GM12875 (cell line): ENCODE data around the gene GPR173.

ENCODE experiments used
- H3K4me3 ChIP-seq: one replicate; pipeline ENCODE4 v1.5.1; 2011; ENCODE audit warnings: low read depth, low read length, control low read depth
- TF ChIP-seq, protein P1 (sequence below): IDR thresholded peaks from 2 replicates; pipeline ENCODE4 v1.5.1; 2011; ENCODE audit warnings: low read depth, mild to moderate bottlenecking, control low read depth, inconsistent platforms, low read length, moderate library complexity, borderline replicate concordance; ENCODE audit not compliant: insufficient read depth

The GPR173 gene

DNA sequence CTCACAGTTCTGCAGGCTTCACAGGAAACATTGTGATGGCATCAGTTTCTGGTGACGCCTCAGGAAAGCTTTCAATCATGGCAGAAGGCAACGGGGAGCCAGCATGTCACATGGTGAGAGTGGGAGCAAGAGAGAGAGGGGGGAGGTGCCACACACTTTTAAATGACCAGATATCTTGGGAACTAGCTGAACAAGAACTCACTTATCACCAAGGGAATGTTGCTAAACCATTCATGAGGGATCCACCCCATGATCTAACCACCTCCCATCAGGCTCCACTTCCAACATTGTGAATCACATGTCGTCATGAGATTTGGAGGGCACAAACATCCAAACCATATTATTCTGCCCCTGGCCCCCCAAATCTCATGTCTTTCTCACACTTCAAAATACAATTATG lies 43.3 kb upstream of the GPR173 start:
- TF ChIP-seq, protein P1, sequence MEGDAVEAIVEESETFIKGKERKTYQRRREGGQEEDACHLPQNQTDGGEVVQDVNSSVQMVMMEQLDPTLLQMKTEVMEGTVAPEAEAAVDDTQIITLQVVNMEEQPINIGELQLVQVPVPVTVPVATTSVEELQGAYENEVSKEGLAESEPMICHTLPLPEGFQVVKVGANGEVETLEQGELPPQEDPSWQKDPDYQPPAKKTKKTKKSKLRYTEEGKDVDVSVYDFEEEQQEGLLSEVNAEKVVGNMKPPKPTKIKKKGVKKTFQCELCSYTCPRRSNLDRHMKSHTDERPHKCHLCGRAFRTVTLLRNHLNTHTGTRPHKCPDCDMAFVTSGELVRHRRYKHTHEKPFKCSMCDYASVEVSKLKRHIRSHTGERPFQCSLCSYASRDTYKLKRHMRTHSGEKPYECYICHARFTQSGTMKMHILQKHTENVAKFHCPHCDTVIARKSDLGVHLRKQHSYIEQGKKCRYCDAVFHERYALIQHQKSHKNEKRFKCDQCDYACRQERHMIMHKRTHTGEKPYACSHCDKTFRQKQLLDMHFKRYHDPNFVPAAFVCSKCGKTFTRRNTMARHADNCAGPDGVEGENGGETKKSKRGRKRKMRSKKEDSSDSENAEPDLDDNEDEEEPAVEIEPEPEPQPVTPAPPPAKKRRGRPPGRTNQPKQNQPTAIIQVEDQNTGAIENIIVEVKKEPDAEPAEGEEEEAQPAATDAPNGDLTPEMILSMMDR = no peak
- H3K4me3 ChIP-seq = no peak overlapping the region

DNA sequence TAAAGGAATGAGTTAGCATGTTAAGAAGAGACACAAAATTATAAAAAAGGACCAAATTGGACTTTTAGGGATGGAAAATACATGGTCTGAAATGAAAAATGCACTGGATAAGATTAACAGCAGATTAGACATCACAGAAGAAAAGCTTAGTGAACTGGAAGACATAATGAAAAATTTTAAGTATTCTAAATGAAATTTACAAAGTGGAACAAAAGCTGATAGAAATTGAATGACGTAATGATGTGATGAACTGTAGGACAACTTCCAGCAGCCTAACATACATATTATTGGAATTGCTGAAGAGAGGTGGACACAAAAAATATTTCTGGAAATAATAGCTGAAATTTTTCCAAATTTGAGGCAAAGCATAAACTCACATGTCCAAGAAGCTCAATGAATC lies 39.6 kb upstream of the GPR173 start:
- no peak overlapping the region for H3K4me3 ChIP-seq
- TF ChIP-seq, protein P1 = no peak

DNA sequence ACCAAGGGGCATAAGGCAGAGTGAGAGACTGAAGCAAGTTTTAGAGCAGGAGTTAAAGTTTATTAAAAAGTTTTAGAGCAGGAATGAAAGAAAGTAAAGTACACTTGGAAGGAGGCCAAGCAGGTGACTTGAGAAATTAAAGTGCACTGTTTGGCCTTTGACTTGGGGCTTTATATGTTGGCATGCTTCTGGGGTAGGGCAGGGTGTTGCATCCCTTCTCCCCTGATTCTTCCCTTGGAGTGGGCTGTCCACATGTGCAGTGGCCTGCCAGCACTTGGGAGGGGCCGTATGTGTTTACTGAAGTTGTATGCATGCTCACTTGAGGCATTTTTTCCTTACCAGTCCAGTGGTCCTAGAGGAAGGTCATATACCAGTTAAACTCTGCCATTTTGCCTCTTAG lies 35.3 kb upstream of the GPR173 start:
- TF ChIP-seq, protein P1 = no peak
- no peak overlapping the region for H3K4me3 ChIP-seq

DNA sequence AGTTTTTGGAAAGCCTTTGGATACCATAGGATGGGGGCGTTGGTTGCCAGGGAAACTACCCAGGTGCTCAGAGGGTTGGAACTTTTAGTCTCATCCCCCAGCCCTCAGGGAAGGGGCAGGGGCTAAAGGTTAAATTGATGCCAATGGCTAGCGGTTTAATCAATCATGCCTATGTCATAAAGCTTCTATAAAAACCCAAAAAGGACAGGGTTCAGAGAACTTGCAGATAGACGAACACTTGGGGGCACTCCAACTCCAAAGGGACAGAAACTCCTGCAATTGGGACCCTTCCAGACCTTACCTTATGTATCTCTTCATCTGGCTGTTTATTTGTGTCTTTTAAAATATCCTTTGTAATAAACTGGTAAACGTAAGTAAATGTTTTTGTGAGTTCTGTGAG lies 30.0 kb upstream of the GPR173 start:
- TF ChIP-seq, protein P1 = no peak
- H3K4me3 ChIP-seq = no peak overlapping the region

DNA sequence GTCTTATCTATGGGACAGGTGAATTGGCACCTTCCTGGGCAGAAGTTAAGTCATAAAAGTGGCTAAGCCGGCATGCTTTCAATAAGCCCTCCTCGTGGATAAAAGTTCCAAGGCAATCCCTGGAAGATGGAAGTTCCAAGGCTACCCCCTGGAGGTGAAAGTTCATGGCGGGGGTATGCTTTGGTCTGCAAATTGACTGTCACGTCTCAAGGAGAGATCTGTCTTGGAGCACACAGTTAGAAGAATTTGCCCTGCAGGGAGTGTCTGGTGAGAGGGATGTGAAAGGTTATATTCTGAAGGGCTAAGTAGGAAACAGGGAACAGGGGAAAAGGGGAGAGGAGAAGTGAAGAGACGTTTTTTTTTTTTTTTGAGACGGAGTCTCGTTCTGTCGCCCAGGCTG lies 26.2 kb upstream of the GPR173 start:
- no peak overlapping the region for H3K4me3 ChIP-seq
- TF ChIP-seq, protein P1 = no peak

DNA sequence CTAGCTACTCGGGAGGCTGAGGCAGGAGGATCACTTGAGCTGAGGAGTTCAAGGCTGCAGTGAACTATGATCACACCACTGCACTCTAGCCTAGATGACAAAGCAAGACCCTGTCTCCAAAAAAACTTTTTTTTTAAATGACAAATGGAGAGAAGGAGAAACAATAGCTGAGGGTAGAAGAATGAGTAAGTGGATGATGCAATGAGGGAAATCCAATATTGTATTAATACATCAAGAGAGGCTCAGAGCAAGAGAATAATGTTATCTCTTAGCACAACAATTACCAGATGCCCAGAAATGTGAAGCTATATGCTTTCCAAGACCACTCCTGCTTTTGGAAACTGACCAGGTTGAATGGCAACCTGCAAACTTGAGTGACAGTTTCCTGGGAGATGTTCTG lies 19.9 kb upstream of the GPR173 start:
- TF ChIP-seq, protein P1 = no peak
- H3K4me3 ChIP-seq = no peak overlapping the region

DNA sequence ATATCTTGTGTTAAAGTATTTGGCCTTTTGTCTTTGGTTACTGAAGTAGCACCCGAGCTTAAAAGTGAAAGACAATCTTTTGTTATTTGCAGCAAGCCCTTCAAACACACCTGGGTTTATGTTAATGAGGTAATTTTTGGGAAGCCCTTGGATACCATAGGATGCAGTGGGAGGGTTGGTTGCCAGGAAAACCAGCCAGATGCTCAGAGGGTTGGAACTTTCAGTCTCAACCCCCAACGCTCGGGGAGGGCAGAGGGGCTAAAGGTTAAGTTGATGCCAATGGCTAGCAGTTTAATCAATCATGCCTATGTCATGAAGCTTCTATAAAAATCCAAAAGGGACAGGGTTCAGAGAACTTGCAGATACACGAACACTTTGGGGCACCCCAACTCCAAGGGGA lies 17.2 kb upstream of the GPR173 start:
- TF ChIP-seq, protein P1 = no peak

More for the DNA sequence above, 17.2 kb upstream of the GPR173 start:
- no peak overlapping the region for H3K4me3 ChIP-seq
